ENCODE data around the gene CD300H.

GRCh38 chr17:74512036-74512435 is 55.3 kb downstream of the CD300H start:
- no peak for TF ChIP-seq POLR2AphosphoS5 (IDR thresholded peaks at IDR 0.05; ENCODE audit: low read depth, low read length)
- TF ChIP-seq TAF1 (IDR thresholded peaks at IDR 0.05; ENCODE audit: borderline replicate concordance, low read depth, low read length) = no peak

Measured in GM12892 (cell line).